HG02763 (cell line): ENCODE data around the gene ZNF488.

ENCODE experiments used
- ATAC-seq: cut with Tn5 transposase; IDR thresholded peaks from one replicate; pipeline ENCODE4 v1.9.1; 2021; ENCODE audit warnings: mild to moderate bottlenecking, moderate library complexity; ENCODE audit not compliant: unreplicated experiment

ZNF488 gene

DNA sequence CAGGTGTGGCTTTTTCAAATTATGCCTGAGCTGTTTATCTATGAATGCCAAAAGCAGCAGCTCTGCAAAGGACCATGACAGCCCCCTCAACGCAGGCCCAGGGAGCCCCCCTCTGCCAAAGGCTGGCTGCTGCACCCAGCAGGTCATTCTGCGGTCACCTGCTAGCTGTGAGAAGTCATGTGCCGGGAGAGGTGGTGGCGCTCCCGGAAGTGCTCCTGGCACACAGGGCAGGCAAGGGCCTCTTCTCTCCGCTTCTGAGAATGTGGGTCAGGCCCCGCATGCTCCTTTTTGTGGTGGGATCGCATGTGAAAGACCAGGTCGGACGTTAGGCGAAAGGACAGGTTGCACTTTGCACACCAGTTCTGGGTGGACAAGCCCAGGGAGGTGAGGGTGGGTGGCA, 16.4 kb downstream of the ZNF488 start:
- no peak for ATAC-seq

DNA sequence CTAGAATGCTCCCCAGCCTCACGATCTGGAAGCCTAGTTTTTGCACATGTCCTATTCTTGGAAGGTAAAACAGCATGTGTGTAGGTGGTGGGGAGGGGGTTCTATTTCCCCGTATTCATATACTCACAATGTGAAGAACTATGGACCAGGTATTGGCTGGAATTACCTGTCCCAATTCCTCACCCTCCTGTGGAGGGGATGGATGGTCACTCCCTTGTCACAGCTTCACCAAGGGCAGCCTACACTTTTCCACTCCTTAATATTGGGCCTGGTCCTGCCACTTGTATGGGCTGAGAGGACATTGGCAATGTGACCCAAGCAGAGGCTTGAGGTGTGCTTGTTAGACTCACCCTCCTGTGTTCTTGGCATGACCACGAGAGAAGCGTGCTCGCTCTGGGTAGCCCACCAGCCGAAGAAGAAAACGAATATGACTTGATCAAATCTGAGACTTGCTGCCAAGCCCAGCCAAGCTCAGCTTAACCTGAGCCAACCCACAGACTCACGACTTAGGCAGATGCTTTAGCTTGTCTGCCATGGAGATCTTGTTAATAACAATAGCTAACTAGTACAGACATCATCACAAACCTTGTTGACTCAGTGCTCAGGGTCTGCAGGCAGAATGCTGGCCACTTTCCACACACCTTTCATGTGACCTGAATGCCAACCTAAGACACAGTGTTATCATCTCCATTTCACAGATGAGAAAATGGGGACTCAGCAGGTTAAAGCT, 17.2 kb downstream of the ZNF488 start:
- ATAC-seq = no peak

DNA sequence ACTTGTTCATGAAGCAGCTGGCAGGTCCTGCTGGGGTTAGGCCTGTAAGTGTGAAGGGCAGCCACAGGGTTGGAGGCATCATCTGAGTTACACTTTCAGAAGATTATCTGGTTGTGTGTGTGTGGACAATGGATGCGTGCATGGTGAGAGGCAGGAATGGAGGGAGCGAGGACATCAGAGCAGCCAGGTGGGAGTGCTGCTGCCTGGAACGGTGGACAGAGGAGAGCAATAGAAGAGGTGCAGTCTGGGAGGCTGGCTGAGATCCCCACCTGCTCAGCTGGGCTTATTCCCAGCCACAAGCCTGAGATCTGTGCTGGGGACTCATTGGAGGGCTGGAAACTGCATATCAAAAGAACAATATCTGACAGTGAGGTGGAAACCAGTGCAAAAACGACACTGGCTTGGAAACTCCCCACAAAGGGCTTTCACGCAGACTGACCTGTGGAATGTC, 17.9 kb downstream of the ZNF488 start:
- ATAC-seq = no peak

DNA sequence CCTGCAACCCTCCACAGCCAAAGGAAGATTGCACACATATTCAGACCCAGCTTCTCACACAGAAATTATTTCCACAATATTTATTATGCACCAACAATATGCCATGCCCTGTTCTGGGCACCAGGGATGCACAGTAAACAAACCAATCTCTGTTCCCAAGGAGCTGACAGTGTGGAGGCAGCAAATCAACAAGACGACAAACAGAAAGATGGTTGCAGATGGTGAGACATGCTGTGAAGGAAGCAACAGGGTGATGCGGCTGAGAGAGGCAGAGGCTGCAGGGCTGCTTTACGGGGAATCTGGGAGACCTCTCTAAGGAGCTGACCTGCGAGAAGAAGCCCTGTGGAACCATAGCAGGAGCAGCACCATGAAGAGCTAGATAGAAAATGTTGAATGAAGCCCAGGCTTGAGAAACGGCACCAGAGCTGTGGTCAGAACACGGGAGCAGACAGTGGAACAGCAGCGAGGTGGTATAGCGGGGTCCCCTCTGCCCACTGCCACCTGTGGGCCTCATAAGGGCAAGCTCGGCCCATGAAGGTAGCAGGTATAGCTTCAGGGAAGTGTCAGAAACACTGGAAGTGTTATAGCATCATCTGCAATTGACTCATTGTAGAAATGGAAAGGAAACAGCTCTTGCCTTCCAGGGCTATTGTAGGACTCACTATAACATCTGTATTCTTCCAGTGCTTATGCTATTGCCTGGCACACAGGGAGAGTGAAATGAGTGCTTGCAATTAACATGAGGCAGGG, 18.5 kb downstream of the ZNF488 start:
- ATAC-seq = no peak

DNA sequence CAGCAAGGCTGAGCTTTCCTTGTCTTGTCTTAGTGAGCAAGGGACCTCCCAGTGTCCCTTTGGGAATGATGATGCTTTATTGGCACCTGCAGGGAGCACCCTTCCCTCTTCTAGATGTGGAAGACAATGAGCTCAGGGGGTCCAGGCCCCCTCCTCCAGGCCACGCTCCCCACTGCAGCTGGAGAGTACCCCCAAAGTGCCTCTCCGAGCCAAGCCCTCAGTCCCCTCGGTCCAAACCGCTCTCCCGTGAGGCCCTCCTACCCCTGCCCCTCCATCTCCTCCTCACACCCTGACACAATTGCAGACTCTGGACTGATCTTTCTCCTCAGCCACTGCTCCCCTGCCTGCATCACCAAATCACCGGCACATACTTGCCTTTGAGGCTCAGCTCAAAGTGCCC, 19.2 kb downstream of the ZNF488 start:
- ATAC-seq = no peak

DNA sequence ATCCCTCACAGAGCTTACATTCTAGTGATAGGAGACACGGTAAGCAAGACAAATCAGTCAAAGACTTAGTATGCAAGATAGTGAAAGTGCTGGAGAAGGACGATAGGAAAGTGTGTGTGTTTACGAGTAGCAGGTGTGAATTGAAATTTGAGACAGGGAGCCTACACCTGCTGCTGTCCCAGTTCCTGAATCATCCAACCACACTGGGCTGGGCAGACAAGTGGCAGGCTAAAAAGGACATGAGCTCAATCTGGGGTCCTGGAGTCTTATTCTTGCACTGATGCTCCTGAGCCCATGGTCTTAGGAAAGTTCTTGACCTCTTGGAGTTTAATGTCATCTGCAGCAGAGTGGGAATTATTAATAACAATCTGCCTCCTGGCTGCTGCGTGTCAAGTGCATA, 19.7 kb downstream of the ZNF488 start:
- ATAC-seq = no peak

DNA sequence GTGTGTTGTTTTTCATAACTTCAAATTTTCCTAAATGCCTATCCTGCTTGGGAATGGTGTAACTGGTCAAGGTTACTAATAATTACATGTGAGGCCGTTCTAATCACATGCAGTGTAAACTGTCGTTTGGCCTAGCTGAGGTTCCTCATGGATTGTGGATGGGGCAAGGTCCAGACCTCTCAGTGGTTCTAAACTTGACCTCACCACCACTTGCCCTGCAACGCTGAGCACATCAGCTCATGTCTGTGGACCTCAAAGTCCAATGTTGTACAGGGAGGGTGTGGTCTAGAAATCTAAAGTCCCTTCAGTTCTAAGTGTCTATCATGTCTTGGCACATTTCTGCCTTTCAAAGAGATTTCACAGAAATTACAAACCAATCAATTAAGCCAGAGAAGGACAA, 20.3 kb downstream of the ZNF488 start:
- no peak for ATAC-seq

DNA sequence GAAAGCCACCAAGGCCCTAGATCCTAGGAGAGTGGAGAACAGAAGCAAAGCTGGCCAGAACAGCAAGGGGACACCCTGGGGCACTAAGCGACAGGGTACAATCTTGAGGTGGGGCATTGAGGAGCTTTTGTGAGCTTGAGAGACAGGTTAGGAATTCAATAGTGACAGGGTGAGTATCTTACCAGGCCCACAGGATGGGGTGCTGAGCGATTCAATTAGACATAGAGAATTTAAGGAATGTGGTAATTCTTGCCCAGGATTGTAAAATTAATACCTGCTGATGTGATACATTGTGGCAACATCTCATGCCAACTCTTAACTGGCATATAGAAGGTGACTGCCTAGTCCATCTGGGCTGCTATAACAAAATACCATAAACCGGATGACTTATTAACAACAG, 21.9 kb downstream of the ZNF488 start:
- ATAC-seq = no peak

DNA sequence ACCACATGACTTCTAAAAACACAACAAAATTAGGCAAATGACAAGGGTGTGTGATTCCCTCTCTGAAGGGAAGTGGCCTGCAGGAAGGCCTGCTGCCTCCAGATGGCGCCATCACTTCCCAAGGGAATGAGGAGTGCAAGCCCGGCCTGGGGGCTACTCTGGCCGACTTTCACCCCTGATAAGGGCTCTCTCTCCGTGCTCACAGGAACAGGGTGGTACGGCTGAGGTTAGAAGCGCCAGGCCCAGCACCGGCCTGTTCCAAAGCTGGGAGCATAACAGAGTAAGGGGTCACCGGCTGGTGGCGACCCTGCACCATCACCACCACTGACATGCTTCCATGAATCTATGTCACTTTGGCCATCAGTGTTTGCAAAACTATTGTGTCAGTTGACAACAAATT, 22.8 kb downstream of the ZNF488 start:
- no peak for ATAC-seq

DNA sequence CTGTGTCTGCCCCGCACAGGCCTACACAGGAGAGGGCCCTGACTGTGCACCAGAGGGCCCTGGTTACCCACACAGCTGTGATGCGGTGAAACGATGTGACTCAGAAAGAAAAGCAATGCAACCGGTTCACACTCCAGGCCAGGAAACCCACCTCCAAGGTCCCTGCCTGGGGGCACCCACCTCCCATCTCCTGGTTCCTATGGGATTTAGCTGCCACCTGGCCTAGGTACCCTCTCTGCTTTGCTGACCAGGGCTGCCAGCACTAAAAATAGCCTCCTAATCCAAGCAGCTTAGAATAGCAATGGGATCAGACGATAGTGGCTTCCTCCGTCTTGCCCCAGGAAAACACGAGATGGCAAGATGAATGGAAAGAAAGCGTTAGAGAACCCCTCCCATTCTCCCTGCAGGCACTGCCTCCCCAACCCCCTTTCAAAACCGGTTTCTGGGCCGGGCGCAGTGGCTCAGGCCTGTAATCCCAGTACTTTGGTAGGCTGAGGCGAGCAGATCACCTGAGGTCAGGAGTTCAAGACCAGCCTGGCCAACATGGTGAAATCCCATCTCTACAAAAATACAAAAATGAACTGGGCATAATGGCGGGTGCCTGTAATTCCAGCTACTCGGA, 23.6 kb downstream of the ZNF488 start:
- no peak for ATAC-seq

DNA sequence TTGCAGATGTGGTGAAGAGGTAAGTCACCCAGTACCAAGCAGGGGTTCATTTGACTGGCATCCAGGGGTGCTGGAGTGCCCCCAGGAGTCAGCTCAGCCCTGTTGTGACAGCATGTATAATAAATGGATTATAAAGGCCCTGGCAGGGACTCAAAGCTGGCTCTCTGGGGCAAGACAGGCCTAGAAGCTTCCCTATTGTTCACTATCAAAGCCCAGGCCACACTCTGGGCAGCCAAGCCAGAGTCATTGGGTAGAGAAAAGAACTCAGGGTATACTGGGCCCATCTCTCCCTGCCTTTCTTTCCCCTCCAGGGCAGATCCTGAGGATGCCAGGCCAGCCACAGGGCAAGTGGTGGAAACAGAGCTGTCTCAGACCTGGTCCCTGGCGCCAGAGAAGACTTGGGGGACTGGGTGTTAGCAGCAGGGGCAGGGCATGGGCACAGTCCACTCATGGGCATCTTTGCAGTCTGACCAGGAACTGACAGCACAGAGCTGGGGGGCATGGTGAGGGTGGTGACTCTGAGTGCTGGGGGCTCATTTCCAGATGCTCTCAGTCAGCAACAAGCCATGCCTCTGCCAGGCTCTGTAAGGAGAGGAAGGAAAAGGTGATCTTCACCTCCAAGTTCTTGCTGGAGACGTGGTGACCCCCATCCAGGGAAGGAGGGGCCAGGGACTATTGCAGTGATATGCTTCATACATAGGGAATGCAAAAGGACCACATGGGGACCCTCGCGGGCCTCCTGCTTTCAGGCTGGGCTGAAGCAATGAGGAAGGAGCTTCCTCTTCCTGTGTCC, 24.3 kb downstream of the ZNF488 start:
- no peak for ATAC-seq

DNA sequence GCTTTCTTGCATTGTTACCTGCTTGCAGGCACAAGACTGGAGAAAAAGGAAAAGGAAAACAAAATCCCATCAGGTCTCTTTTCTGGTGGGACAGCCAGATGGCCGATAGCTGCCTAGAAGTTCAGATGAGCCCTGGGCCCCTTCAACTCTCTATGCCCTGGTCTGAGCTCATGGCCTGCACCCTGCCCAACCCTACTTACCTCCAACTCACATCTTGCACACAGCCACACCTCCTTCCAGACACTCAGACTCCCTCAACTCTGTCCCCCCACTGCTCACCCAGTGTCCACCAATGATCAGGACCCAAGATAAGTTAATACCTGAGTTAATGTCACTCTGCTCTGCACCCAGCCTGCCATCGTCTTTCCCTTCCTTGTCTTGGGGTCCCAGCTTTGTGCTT, 25.0 kb downstream of the ZNF488 start:
- no peak for ATAC-seq

DNA sequence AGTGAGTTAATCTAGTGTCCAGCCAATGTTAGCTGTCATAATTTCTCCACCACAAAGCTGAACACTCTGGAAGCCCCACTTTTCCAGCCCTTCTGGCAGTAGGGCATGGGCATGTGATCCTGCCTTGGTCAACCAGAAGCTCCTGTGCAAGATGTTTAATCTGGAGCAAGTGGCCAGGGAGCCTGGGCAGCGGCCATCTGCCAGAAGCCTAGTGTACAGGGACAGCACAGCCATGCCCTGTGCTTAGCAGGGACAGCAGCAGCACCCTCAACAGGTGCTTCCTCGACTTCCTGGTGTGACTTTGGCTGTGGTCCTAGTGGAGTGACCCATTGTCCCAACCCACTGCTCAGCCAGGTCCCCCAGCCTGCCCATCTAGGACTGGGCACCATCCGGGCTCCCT, 25.6 kb downstream of the ZNF488 start:
- no peak for ATAC-seq

DNA sequence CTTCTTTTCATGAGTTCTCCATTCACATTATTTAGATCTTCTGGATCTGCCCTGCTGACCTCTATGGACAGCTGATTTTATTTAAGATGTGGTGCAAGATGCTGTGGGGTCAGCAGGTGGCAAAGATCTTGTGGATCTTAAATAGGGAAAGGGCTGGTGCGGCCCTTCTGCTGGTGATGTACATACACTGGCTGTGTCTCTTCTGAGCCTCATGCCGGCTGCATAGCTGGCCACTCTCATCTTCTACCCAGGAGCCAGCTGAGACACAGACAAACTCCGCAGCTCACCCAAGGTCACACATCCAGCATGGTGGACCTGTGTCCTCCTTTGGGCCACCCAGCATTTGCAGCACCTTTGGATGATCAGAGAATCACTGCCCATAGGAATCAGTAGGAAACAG, 26.2 kb downstream of the ZNF488 start:
- no peak for ATAC-seq

DNA sequence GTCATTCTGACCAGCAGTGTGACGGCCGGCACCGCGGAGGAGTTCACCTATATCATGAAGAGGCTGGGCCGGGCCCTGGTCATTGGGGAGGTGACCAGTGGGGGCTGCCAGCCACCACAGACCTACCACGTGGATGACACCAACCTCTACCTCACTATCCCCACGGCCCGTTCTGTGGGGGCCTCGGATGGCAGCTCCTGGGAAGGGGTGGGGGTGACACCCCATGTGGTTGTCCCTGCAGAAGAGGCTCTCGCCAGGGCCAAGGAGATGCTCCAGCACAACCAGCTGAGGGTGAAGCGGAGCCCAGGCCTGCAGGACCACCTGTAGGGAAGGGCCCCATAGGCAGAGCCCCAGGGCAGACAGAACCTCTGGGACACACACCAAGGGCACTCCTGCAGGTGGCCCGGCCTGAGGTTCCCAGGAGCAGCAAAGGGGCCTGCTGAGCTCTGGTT, 26.9 kb downstream of the ZNF488 start:
- ATAC-seq = no peak

DNA sequence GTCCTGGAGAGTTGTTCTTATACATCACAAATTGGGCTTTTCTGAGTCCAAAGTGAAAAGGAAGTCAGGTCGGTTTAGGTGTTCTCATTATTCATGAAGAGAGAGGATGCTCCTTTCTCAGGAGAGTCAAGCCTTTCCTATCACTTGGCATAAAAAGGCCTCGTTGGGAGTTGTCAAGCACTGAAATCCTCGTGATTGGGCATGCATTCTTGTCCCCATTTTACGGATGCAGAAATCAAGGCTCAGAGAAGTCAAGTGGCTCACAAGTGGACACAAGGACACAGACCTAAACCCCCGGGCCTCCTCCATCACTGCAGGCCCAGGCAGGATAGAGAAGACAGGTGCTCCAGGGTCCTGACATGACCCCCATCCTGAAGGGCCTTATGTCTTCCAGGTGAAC, 27.4 kb downstream of the ZNF488 start:
- no peak for ATAC-seq

DNA sequence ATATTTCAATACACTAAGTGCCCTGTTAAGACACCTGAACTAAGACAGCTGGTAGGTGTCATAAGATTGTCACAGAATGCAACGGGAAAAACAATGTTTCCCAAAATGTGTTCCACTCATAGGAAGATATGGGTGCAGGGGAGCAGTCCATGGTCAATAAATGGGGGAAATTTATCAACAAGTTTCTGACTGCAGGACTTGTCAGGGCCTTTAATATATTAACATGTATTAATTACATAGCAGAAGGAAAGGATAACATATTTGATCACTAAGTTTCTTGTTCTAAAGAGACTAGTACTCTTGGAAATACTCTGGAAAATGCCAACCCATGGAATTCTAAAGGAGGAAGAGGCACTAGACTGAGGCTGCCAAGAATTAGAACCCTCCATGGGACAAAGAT, 29.2 kb downstream of the ZNF488 start:
- ATAC-seq = no peak

DNA sequence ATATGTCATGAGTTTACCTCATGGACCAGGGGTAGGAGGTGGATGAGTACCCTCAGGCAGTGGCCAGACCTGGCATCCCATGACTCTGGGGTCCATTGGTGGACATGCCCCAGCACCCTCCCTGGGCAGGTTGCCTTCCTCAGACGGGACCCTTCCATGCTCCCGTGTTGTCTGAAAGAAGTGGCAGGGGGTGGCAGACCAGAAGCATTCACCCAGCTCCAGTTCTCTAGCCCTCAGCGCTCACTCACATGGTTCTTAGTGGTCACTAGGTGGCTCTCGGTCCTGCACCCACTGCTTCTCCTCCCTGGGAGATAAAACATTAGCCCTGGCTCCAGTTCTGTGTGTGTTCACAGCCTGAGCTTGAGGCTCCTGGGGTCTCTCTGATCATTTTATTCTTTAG, 29.9 kb downstream of the ZNF488 start:
- no peak for ATAC-seq

DNA sequence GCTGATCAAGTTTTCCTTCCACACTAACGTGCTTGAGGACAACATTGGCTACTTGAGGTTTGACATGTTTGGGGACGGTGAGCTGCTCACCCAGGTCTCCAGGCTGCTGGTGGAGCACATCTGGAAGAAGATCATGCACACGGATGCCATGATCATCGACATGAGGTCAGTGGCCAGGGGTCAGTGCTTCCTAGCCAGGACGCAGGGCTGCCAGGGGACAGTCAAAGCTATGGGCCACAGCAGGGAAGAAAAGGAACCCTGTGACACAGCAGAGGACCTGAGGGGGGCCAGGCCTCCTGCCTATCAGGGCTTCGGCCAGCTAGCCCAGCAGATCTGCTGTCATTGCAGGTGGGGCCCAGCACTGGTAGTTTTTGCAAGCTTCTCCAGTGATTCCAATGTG, 30.7 kb downstream of the ZNF488 start:
- ATAC-seq = no peak

DNA sequence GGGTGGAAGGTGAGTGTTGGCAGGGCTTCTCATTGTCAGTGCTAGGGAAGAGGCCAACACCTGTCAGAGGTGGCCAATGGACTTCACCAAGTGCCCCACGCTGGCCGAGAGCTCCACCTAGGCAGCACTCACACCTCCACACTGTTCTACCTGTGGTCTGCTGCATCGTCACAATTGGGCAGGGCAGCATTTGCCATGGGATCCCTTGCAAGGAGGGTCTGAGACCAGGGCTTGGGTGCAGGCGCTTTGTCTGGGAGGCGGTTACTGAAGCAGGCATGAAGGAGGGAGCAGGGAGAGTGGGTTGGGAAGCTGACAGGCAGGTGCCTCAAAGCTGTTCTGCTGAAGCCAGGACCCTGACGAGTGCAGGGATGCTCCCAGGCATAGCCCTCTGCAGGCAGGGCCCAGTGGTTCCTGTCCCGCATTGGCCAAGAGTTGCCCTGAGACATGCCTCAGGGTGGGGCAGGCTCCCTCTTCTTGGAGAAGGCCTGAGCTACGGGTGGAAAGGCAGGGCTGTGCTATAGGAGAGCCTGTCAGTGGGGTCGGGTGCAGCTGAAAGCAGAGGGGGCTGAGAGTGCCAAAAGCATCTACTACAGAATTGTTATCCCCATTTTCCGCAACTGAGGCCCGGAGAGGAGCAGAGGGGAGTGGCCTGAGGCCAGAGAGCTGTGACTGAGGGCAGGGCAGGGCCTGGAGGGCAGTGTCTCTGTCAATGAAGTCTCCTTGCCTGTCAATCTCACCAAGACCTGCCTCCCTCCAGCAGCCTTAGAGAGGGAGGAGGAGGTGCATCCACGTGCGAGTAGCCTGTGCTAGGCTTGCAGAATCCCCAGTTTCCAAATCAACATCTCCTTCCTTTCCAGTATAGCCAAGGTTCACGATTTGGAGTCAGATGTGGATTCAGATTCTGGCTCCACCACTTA, 31.9 kb downstream of the ZNF488 start:
- no peak for ATAC-seq
